H1 (cell line): ENCODE measurements around the gene FBN1. TPM values are rescaled to one million over a fixed set of nuclear protein-coding genes. Genes with fewer than 3 reads are reported as not detected.

ENCODE experiments used
- CTCF ChIA-PET: fragments of 300-600 bp; sonication (Branson Sonifier 250); formaldehyde crosslinking; loops from one replicate; lab custom pipeline; 2021; ENCODE audit not compliant: partially characterized antibody; lab: Charles Lee
- POLR2A ChIA-PET: fragments of 300-600 bp; sonication (Branson Sonifier 250); formaldehyde crosslinking; loops from one replicate; lab custom pipeline; 2021; ENCODE audit warnings: inconsistent platforms; ENCODE audit not compliant: partially characterized antibody; lab: Charles Lee
- DNase-seq, 2 experiments: peaks; one replicate each; pipeline versions ENCODE4 v3.0.0 to v3.0.0-alpha.2; 2010 to 2022; ENCODE audit warnings: low spot score in 2 of 2, low read depth in 1 of 2, mixed read lengths in 1 of 2
- FAIRE-seq: peaks from 2 replicates; lab custom pipeline; 2011; peaks lifted over from hg19 to GRCh38; lab: Jason Lieb, UNC
- H2AFZ ChIP-seq: 2 replicates; pipeline ENCODE4 v1.8.1; 2012; ENCODE audit warnings: low read length, inconsistent platforms
- H2AK5ac ChIP-seq: 2 replicates; pipeline ENCODE4 v1.6.1; 2013; ENCODE audit warnings: low read depth, low read length
- H2BK120ac ChIP-seq: replicated peaks from 2 replicates; pipeline ENCODE3; 2013; ENCODE audit warnings: low read depth, low read length, inconsistent platforms
- H2BK12ac ChIP-seq: 2 replicates; pipeline ENCODE4 v1.6.1; 2013; ENCODE audit warnings: low read depth, low read length
- H2BK15ac ChIP-seq: 2 replicates; pipeline ENCODE4 v1.6.1; 2013; ENCODE audit warnings: low read length
- H2BK20ac ChIP-seq: 2 replicates; pipeline ENCODE4 v1.6.1; 2013; ENCODE audit warnings: low read length
- H2BK5ac ChIP-seq: 2 replicates; pipeline ENCODE4 v1.6.1; 2013; ENCODE audit warnings: low read depth, low read length
- H3K14ac ChIP-seq: 2 replicates; pipeline ENCODE4 v1.6.1; 2013; ENCODE audit warnings: inconsistent platforms; ENCODE audit not compliant: insufficient read length
- H3K18ac ChIP-seq: 2 replicates; pipeline ENCODE4 v1.6.1; 2013; ENCODE audit warnings: low read length; ENCODE audit errors: extremely low read depth
- H3K23ac ChIP-seq: 2 replicates; pipeline ENCODE4 v1.6.1; 2013; ENCODE audit warnings: inconsistent platforms; ENCODE audit not compliant: insufficient read length
- H3K23me2 ChIP-seq: 2 replicates; pipeline ENCODE4 v1.6.1; 2013; ENCODE audit warnings: low read depth, low read length
- H3K27ac ChIP-seq: 2 replicates; pipeline ENCODE4 v1.6.1; 2011; ENCODE audit warnings: low read depth, low read length, inconsistent platforms
- H3K27me3 ChIP-seq, 4 experiments: replicated peaks in 1 of 4; 1 replicate in 1 of 4; 2 replicates in 3 of 4; pipeline versions ENCODE4 v1.6.1 to v1.8.1; 2011 to 2013; ENCODE audit warnings: low read length in 3 of 4, mild to moderate bottlenecking in 3 of 4, inconsistent platforms in 2 of 4, mixed read lengths in 2 of 4, moderate library complexity in 1 of 4; ENCODE audit not compliant: control insufficient read depth in 3 of 4, insufficient read depth in 3 of 4; ENCODE audit errors: extremely low read depth in 1 of 4
- H3K36me3 ChIP-seq, 4 experiments: 2 replicates each; pipeline versions ENCODE4 v1.6.1 to v1.8.1; 2011 to 2013; ENCODE audit warnings: mild to moderate bottlenecking in 4 of 4, low read length in 3 of 4, moderate library complexity in 2 of 4, control low read depth in 1 of 4, inconsistent platforms in 1 of 4; ENCODE audit not compliant: insufficient read depth in 4 of 4, control insufficient read depth in 2 of 4
- H3K4ac ChIP-seq: replicated peaks from 2 replicates; pipeline ENCODE3; 2013; ENCODE audit warnings: low read length, low read depth, mixed read lengths, inconsistent platforms; ENCODE audit not compliant: insufficient read length
- H3K4me1 ChIP-seq, 4 experiments: replicated peaks in 1 of 4; 1 replicate in 1 of 4; 2 replicates in 3 of 4; pipeline versions ENCODE4 v1.6.1 to v1.8.1; 2011 to 2013; ENCODE audit warnings: low read length in 3 of 4, inconsistent platforms in 2 of 4, mixed read lengths in 1 of 4; ENCODE audit not compliant: insufficient read depth in 4 of 4, control insufficient read depth in 3 of 4
- H3K4me2 ChIP-seq, 2 experiments: 2 replicates each; pipeline versions ENCODE4 v1.6.1 to v1.8.1; 2011 to 2013; ENCODE audit warnings: low read depth in 2 of 2, low read length in 2 of 2, control low read depth in 1 of 2, inconsistent platforms in 1 of 2, mild to moderate bottlenecking in 1 of 2; ENCODE audit not compliant: insufficient read depth in 1 of 2
- H3K4me3 ChIP-seq, 4 experiments: fragments of 200-600, 300-600 bp in 1 of 4; sonication (generic), shearing (Covaris generic), sonication (Bioruptor Twin) in 1 of 4; 2 replicates each; pipeline versions ENCODE4 v1.5.1 to v1.8.1; 2011 to 2016; ENCODE audit warnings: low read length in 4 of 4, low read depth in 3 of 4, control low read depth in 2 of 4, inconsistent platforms in 2 of 4, mild to moderate bottlenecking in 2 of 4, mixed read lengths in 1 of 4, moderate library complexity in 1 of 4; ENCODE audit not compliant: insufficient read depth in 2 of 4; ENCODE audit errors: extremely low read depth in 1 of 4
- H3K56ac ChIP-seq: replicated peaks from 2 replicates; pipeline ENCODE3; 2013; ENCODE audit warnings: low read depth, mild to moderate bottlenecking, mixed read lengths, low read length, inconsistent platforms; ENCODE audit not compliant: insufficient read length
- H3K79me1 ChIP-seq: 2 replicates; pipeline ENCODE4 v1.6.1; 2013; ENCODE audit warnings: low read depth, low read length, control low read depth
- H3K79me2 ChIP-seq, 2 experiments: 2 replicates each; pipeline versions ENCODE4 v1.6.1 to v1.8.1; 2012 to 2013; ENCODE audit warnings: low read length in 2 of 2, mild to moderate bottlenecking in 2 of 2, inconsistent platforms in 1 of 2; ENCODE audit not compliant: insufficient read depth in 2 of 2, control insufficient read depth in 1 of 2
- H3K9ac ChIP-seq, 4 experiments: replicated peaks in 1 of 4; 1 replicate in 1 of 4; 2 replicates in 3 of 4; pipeline versions ENCODE4 v1.6.1 to v1.8.1; 2011 to 2013; ENCODE audit warnings: low read depth in 3 of 4, low read length in 3 of 4, control low read depth in 2 of 4, mild to moderate bottlenecking in 2 of 4, moderate library complexity in 2 of 4, inconsistent platforms in 1 of 4; ENCODE audit errors: extremely low read depth in 1 of 4
- H3K9me3 ChIP-seq, 2 experiments: 2 replicates each; pipeline versions ENCODE4 v1.6.1 to v1.8.1; 2012 to 2013; ENCODE audit warnings: mild to moderate bottlenecking in 2 of 2, moderate library complexity in 2 of 2, control low read depth in 1 of 2, inconsistent platforms in 1 of 2, low read depth in 1 of 2, low read length in 1 of 2, mixed read lengths in 1 of 2; ENCODE audit not compliant: insufficient read depth in 2 of 2
- H4K20me1 ChIP-seq, 2 experiments: replicated peaks in 1 of 2; 2 replicates each; pipeline versions ENCODE3 to v1.8.1; 2011 to 2013; ENCODE audit warnings: inconsistent platforms in 2 of 2, low read length in 2 of 2, mild to moderate bottlenecking in 1 of 2; ENCODE audit not compliant: insufficient read depth in 2 of 2, control insufficient read depth in 1 of 2
- H4K5ac ChIP-seq: 2 replicates; pipeline ENCODE4 v1.6.1; 2013; ENCODE audit warnings: low read length, low read depth, mixed read lengths, inconsistent platforms; ENCODE audit not compliant: insufficient read length
- H4K8ac ChIP-seq: 2 replicates; pipeline ENCODE4 v1.8.0; 2013; ENCODE audit warnings: mild to moderate bottlenecking, moderate library complexity, low read length, inconsistent platforms; ENCODE audit not compliant: insufficient read depth; ENCODE audit errors: extremely low read depth
- H4K91ac ChIP-seq: replicated peaks from 2 replicates; pipeline ENCODE3; 2013; ENCODE audit warnings: low read length, mixed read lengths, inconsistent platforms; ENCODE audit not compliant: insufficient read length
- ASH2L ChIP-seq: fragments of 200-600, 300-600 bp; sonication (generic); IDR thresholded peaks from one replicate; pipeline ENCODE4 v1.7.1; 2017; ENCODE audit warnings: low read length
- CEBPB ChIP-seq: IDR thresholded peaks from 2 replicates; pipeline ENCODE4 v1.6.1; 2012; ENCODE audit warnings: low read depth, low read length
- CTBP2 ChIP-seq: IDR thresholded peaks from 2 replicates; pipeline ENCODE4 v1.7.0; 2011; ENCODE audit warnings: borderline replicate concordance, mild to moderate bottlenecking, moderate library complexity, mixed read lengths, low read length; ENCODE audit not compliant: insufficient read depth, insufficient read length
- HDAC6 ChIP-seq: IDR thresholded peaks from one replicate; pipeline ENCODE4 v1.7.1; 2012; ENCODE audit warnings: low read depth, mild to moderate bottlenecking, inconsistent platforms, low read length, moderate library complexity
- KDM5A ChIP-seq: fragments of 200-600 bp; IDR thresholded peaks from 2 replicates; pipeline ENCODE4 v1.7.1; 2012; ENCODE audit warnings: mild to moderate bottlenecking, low read length, inconsistent platforms, mixed read lengths
- POLR2A ChIP-seq, 2 experiments: IDR thresholded peaks; 1 replicate in 1 of 2; 2 replicates in 1 of 2; pipeline ENCODE4 v1.6.1; 2011; ENCODE audit warnings: low read depth in 2 of 2, low read length in 2 of 2, mild to moderate bottlenecking in 2 of 2; ENCODE audit errors: control extremely low read depth in 1 of 2
- RBBP5 ChIP-seq: IDR thresholded peaks from 2 replicates; pipeline ENCODE4 v1.7.1; 2012; ENCODE audit warnings: low read depth, mild to moderate bottlenecking, inconsistent platforms, low read length, moderate library complexity, borderline replicate concordance
- RXRA ChIP-seq: IDR thresholded peaks from 2 replicates; pipeline ENCODE4 v1.6.1; 2011; ENCODE audit warnings: low read depth, mild to moderate bottlenecking, low read length, moderate library complexity; ENCODE audit not compliant: insufficient read depth
- TBP ChIP-seq: IDR thresholded peaks from 2 replicates; pipeline ENCODE4 v1.6.1; 2011; ENCODE audit warnings: low read depth, low read length, improper control_type of control experiment
- WGBS, 2 experiments: shearing (Covaris generic) in 1 of 2; methylation state at CpG; one replicate each; pipeline versions ENCODE4 v1.1.6 to v1.1.7; 2013 to 2015; ENCODE audit warnings: low lambda C conversion rate in 2 of 2, mixed read lengths in 2 of 2, inconsistent platforms in 1 of 2, low coverage in 1 of 2, missing lambda C conversion rate in 1 of 2; ENCODE audit not compliant: insufficient replicate concordance in 2 of 2, insufficient coverage in 1 of 2, insufficient read length in 1 of 2; ENCODE audit errors: extremely low coverage in 1 of 2, missing lambda C conversion rate in 1 of 2; 5-methylcytosine and 5-hydroxymethylcytosine counted together
- polyA plus RNA-seq, 7 experiments: library from polyadenylated mRNA; depleted of rRNA in 3 of 7; stranded (reverse) in 5 of 7; unstranded in 2 of 7; fragments of >200 nt in 5 of 7; fragments of 200-250 nt in 2 of 7; gene quantifications; 1 replicate in 5 of 7; 2 replicates in 1 of 7; 4 replicates in 1 of 7; pipeline versions ENCODE4 v1.2.1 to v1.2.3, GENCODE V29; 2011 to 2013; ENCODE audit warnings: missing spikeins in 2 of 7, mixed read lengths in 2 of 7
- total RNA-seq: library from RNA; stranded (reverse); fragmentation: NEBNext Ultra II Directional; extraction: Animal tissue kit (Norgen Biotek cat#: 25700); gene quantifications from 2 replicates; pipeline ENCODE4 v1.2.1, GENCODE V29; 2021
- TF ChIP-seq, protein P1 (sequence below): IDR thresholded peaks from 2 replicates; pipeline ENCODE4 v1.6.1; 2012; ENCODE audit warnings: inconsistent platforms
- TF ChIP-seq, protein P2 (sequence below): IDR thresholded peaks from 2 replicates; pipeline ENCODE4 v1.6.1; 2012; ENCODE audit warnings: low read length, inconsistent platforms
- TF ChIP-seq, protein P3 (sequence below): IDR thresholded peaks from 2 replicates; pipeline ENCODE4 v1.6.1; 2011; ENCODE audit warnings: low read depth, mild to moderate bottlenecking, low read length; ENCODE audit not compliant: insufficient read depth

FBN1 gene
- total and polyA plus RNA-seq, 2 of the 8 experiments (the other 6 are each of a cell fraction or from before 2014, with no cell fraction given) = 3.0 to 4.0 TPM

DNA sequence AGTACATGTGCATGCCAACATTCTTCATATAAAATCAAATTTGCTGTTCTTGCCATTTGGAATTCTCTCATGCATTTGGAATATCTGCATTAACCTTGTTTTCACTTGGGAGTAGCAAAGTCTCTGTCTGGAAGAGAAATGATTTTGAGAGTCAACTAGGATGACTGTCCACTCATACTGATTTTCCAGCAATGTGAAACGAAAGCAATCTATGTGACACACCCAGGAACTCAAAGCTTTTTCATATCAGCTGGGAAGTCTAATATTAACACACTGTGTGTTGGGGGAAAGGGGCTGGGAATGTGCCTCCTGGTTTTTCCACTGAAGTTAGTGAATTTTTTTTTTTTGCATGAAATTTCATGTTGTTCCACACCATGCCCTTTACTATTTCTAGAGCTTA lies 189.4 kb downstream of the FBN1 start:
- no peak overlapping the region for H3K4ac ChIP-seq
- no peaks in the 10 kb centered on the region for H3K79me2 ChIP-seq
- H3K18ac ChIP-seq = no peak overlapping the region
- ChIA-PET CTCF (interaction anchor here (0.6 to 1.4 kb wide), 3 partner anchors 11 to 64 kb away, joined by 3 to 4 read pairs (median 4); no protein-coding TSS in a partner anchor), POLR2A (interaction anchor here (0.6 kb wide), 1 partner anchor 10 kb away, joined by 3 read pairs; no protein-coding TSS in a partner anchor)
- H3K4me3 ChIP-seq = no peak overlapping the region
- H3K36me3 ChIP-seq = no peaks in the 10 kb centered on the region
- H3K4me2 ChIP-seq = no peak overlapping the region
- no peak overlapping the region for H3K56ac ChIP-seq
- no peak overlapping the region for H3K27ac ChIP-seq
- no peak overlapping the region for H2AK5ac ChIP-seq
- H3K27me3 ChIP-seq = no peaks in the 10 kb centered on the region
- H2BK20ac ChIP-seq = no peak overlapping the region
- 80% methylated on average over 1 of the region's 1 CpG; no CpG with 5 or more reads in 1 of the 2 experiments for WGBS, 2 experiments
- H3K23ac ChIP-seq = no peak overlapping the region
- H4K20me1 ChIP-seq = no peaks in the 10 kb centered on the region
- H3K9me3 ChIP-seq = no peaks in the 10 kb centered on the region
- DNase-seq (no peak), FAIRE-seq (no peak)
- H4K5ac ChIP-seq = no peak overlapping the region
- H3K14ac ChIP-seq = no peak overlapping the region
- no peaks in the 10 kb centered on the region for H3K4me1 ChIP-seq
- no peak overlapping the region for H2BK12ac ChIP-seq
- no peak overlapping the region for H2BK15ac ChIP-seq
- H3K9ac ChIP-seq = no peak overlapping the region
- no peaks in the 10 kb centered on the region; the same call in 1 of the 2 replicates for H3K23me2 ChIP-seq
- H3K79me1 ChIP-seq = no peaks in the 10 kb centered on the region
- no peak overlapping the region for H4K8ac ChIP-seq
- no peak overlapping the region for H4K91ac ChIP-seq
- no peak overlapping the region for H2AFZ ChIP-seq
- H2BK120ac ChIP-seq = no peak overlapping the region
- H2BK5ac ChIP-seq = no peak overlapping the region
- no peak for TF ChIP-seq TBP
- TF ChIP-seq, protein P1, sequence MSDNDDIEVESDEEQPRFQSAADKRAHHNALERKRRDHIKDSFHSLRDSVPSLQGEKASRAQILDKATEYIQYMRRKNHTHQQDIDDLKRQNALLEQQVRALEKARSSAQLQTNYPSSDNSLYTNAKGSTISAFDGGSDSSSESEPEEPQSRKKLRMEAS = no peak
- TF ChIP-seq HDAC6 = no peak
- no peak for TF ChIP-seq ASH2L
- TF ChIP-seq CEBPB = no peak
- TF ChIP-seq, protein P2, sequence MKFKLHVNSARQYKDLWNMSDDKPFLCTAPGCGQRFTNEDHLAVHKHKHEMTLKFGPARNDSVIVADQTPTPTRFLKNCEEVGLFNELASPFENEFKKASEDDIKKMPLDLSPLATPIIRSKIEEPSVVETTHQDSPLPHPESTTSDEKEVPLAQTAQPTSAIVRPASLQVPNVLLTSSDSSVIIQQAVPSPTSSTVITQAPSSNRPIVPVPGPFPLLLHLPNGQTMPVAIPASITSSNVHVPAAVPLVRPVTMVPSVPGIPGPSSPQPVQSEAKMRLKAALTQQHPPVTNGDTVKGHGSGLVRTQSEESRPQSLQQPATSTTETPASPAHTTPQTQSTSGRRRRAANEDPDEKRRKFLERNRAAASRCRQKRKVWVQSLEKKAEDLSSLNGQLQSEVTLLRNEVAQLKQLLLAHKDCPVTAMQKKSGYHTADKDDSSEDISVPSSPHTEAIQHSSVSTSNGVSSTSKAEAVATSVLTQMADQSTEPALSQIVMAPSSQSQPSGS = no peak
- no peak for TF ChIP-seq POLR2A (IDR thresholded peaks at IDR 0.05; ENCODE audit: control extremely low read depth in 1 of 2, low read depth in 2 of 2, low read length in 2 of 2)
- no peak for TF ChIP-seq KDM5A
- TF ChIP-seq CTBP2 = no peak
- no peak for TF ChIP-seq RXRA
- no peak for TF ChIP-seq RBBP5
- TF ChIP-seq, protein P3, sequence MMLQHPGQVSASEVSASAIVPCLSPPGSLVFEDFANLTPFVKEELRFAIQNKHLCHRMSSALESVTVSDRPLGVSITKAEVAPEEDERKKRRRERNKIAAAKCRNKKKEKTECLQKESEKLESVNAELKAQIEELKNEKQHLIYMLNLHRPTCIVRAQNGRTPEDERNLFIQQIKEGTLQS = no peak
